Measurements from ENCODE around the gene IL12RB1.

IL12RB1 gene

DNA sequence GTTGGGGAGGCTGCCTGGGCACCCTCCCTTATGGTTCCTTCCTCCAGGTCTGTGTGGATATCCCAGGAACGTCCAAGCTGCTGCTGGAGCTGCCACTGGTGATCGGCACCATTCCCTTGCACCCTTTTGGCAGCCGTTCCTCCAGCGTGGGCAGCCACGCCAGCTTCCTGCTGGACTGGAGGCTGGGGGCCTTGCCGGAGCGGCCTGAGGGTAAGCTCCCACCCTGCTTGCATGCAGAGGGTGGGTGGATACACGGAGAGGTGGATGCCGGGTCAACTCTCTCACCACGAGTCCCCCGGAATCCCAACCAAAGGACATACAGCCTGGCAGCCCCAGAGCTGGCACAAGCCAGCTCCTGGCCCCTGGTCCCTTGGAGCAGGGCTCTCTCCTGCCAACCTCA is 76.6 kb downstream of the IL12RB1 start:
- DNase-seq (ENCODE audit: low spot score) (no peak), FAIRE-seq (no peak)

DNA sequence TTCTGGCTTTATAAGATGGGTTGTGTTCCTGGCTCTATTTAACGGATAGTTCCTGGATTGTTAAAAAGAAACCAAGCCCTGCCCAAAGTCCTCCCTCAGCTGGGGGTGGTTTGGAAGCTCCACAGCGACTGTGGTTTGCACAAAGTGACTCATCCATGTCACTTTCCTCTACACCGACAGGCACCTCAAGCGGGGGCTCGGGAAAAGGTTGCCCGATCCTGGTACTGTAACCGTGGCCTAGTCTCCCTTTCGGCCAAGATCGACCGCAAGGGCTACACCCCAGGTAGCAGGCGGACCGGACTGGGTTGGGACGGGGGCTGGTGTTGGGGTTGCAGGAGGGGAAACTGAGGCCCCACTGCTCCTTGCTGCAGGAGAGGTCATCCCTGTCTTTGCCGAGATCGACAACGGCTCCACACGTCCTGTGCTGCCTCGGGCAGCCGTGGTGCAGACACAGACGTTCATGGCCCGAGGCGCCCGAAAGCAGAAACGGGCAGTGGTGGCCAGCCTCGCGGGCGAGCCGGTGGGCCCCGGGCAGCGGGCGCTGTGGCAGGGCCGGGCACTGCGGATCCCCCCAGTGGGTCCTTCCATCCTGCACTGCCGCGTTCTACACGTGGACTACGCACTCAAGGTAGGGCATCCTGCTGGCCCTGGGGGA is 77.2 kb downstream of the IL12RB1 start:
- no peak for FAIRE-seq

More for the DNA sequence above, 77.2 kb downstream of the IL12RB1 start:
- no peak for DNase-seq (ENCODE audit: low spot score)

Measured in urothelium cell line (cell line).